Globus pallidus (tissue), 1 donor: ENCODE data around the gene AFG1L.
"Not testable (repeated sequence)": the region's sequence is repeated elsewhere in the genome, so short reads cannot be mapped to it uniquely, and the experiment has no call there.

Experiments
- DNase-seq: peaks from one replicate; pipeline ENCODE4 v3.0.0-alpha.2; 2015; ENCODE audit warnings: low spot score

The AFG1L gene

GRCh38 chr6:108288742-108289141 is 6.1 kb upstream of the AFG1L start:
- no peak for DNase-seq

GRCh38 chr6:108291091-108291490 is 3.8 kb upstream of the AFG1L start:
- DNase-seq: no peak

- DNase-seq: not testable (repeated sequence)
These were observed 2.3 kb upstream of the AFG1L start for GRCh38 chr6:108292561-108292960.

- DNase-seq: no peak
These were observed 1.1 kb upstream of the AFG1L start for GRCh38 chr6:108293527-108294296.

GRCh38 chr6:108294297-108294726 is 542 bp upstream of the AFG1L start:
- DNase-seq: no peak

GRCh38 chr6:108295676-108296075 is 822 bp downstream of the AFG1L start:
- DNase-seq: no peak

GRCh38 chr6:108302386-108302785 is 7.5 kb downstream of the AFG1L start:
- no peak for DNase-seq

GRCh38 chr6:108304646-108305045 is 9.8 kb downstream of the AFG1L start:
- DNase-seq: no peak

GRCh38 chr6:108308641-108309040 is 13.8 kb downstream of the AFG1L start:
- not testable (repeated sequence) for DNase-seq

GRCh38 chr6:108309844-108310243 is 15.0 kb downstream of the AFG1L start:
- no peak for DNase-seq

GRCh38 chr6:108312605-108313004 is 17.8 kb downstream of the AFG1L start:
- no peak for DNase-seq

GRCh38 chr6:108321253-108321747 is 26.4 kb downstream of the AFG1L start:
- DNase-seq: no peak

GRCh38 chr6:108322728-108323127 is 27.9 kb downstream of the AFG1L start:
- no peak for DNase-seq

- DNase-seq: no peak
These were observed 29.0 kb downstream of the AFG1L start for GRCh38 chr6:108323710-108324466.

GRCh38 chr6:108330221-108330785 is 35.4 kb downstream of the AFG1L start:
- DNase-seq: not testable (repeated sequence)

GRCh38 chr6:108330806-108331205 is 36.0 kb downstream of the AFG1L start:
- DNase-seq: no peak

- DNase-seq: no peak
These were observed 37.1 kb downstream of the AFG1L start for GRCh38 chr6:108331982-108332381.

GRCh38 chr6:108336971-108337370 is 42.1 kb downstream of the AFG1L start:
- DNase-seq: no peak

GRCh38 chr6:108337721-108338120 is 42.9 kb downstream of the AFG1L start:
- no peak for DNase-seq

- no peak for DNase-seq
These were observed 46.5 kb downstream of the AFG1L start for GRCh38 chr6:108341372-108341771.

GRCh38 chr6:108343894-108344293 is 49.0 kb downstream of the AFG1L start:
- no peak for DNase-seq

GRCh38 chr6:108348655-108349349 is 53.9 kb downstream of the AFG1L start:
- DNase-seq: no peak
